GM12873 (cell line): ENCODE measurements around the gene KIAA0408.

Experiments
- TF ChIP-seq, protein P1 (sequence below): IDR thresholded peaks from 2 replicates; pipeline ENCODE4 v1.5.1; 2012; ENCODE audit warnings: low read depth, mild to moderate bottlenecking, moderate library complexity, low read length, control low read depth; ENCODE audit not compliant: insufficient read depth; ENCODE audit errors: missing control alignments

KIAA0408 gene

GRCh38 chr6:127435626-127436220, 23.5 kb downstream of the KIAA0408 start:
- TF ChIP-seq, protein P1, sequence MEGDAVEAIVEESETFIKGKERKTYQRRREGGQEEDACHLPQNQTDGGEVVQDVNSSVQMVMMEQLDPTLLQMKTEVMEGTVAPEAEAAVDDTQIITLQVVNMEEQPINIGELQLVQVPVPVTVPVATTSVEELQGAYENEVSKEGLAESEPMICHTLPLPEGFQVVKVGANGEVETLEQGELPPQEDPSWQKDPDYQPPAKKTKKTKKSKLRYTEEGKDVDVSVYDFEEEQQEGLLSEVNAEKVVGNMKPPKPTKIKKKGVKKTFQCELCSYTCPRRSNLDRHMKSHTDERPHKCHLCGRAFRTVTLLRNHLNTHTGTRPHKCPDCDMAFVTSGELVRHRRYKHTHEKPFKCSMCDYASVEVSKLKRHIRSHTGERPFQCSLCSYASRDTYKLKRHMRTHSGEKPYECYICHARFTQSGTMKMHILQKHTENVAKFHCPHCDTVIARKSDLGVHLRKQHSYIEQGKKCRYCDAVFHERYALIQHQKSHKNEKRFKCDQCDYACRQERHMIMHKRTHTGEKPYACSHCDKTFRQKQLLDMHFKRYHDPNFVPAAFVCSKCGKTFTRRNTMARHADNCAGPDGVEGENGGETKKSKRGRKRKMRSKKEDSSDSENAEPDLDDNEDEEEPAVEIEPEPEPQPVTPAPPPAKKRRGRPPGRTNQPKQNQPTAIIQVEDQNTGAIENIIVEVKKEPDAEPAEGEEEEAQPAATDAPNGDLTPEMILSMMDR, result no peak

DNA sequence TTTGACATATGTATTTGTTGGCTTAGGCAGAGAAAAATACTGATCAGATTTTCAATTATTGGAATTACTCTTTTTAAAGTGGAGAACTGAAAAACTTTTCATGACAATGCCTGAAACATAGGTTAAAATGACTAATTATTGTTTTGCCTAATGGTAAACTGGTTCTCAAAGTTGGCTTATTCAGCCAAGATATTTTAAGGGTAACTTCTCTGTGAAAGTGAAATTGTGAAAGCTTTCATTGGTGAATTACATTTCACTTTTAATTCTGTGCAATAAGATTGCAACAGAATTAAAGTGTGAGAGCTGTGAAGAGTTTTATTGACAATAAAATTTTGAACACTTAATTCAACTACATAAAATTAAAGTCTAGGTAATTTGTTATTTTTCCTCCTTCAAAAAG, 24.5 kb downstream of the KIAA0408 start:
- TF ChIP-seq, protein P1, result no peak

GRCh38 chr6:127423921-127424320, 35.3 kb downstream of the KIAA0408 start:
- TF ChIP-seq, protein P1, result no peak

DNA sequence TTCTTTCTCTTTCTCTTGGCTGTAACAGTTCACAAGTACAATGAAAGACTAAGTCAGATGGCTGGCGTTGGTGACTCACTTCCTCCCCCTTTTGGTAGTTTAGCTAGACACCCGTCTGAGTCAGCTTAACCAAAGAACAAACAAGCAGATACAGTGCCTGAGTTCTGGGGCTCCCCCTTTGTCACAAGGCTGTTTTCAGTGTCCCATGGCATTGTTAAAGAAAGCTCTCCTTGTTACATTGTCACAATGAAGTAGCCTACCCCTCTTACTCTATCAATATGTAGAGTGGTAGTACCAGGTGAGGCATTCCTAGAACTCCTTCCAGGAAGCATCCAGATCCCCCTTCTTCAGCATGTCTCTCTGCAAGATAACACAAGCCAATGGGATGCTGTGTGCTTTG, 38.6 kb downstream of the KIAA0408 start:
- TF ChIP-seq, protein P1, result peak; percentile 74

GRCh38 chr6:127415096-127415495, 44.1 kb downstream of the KIAA0408 start:
- TF ChIP-seq, protein P1, result no peak
